HepG2 (cell line): ENCODE measurements around the gene DTNA.

Experiments
- GLI4 ChIP-seq: sonication (generic); formaldehyde crosslinking; IDR thresholded peaks from 2 replicates; pipeline ENCODE4 v1.5.1; 2020; ENCODE audit warnings: missing genetic modification reagents, mild to moderate bottlenecking, moderate library complexity, borderline replicate concordance
- HNRNPK ChIP-seq: fragments of 200-400 bp; formaldehyde crosslinking; IDR thresholded peaks from 2 replicates; pipeline ENCODE4 v1.6.1; 2018; ENCODE audit warnings: low read length, low read depth, moderate library complexity, mild to moderate bottlenecking; ENCODE audit not compliant: poor library complexity, severe bottlenecking
- NAIF1 ChIP-seq: sonication (generic); formaldehyde crosslinking; IDR thresholded peaks from 2 replicates; pipeline ENCODE4 v1.5.0; 2020; ENCODE audit warnings: mild to moderate bottlenecking, missing genetic modification reagents, borderline replicate concordance
- PCBP1 ChIP-seq: fragments of 200-400 bp; formaldehyde crosslinking; IDR thresholded peaks from 2 replicates; pipeline ENCODE4 v1.6.1; 2017; ENCODE audit warnings: mild to moderate bottlenecking, low read depth, low read length, borderline replicate concordance
- POLR2AphosphoS5 ChIP-seq: IDR thresholded peaks from 2 replicates; pipeline ENCODE4 v1.6.1; 2012; ENCODE audit warnings: low read depth, low read length
- RELA ChIP-seq: sonication (generic); formaldehyde crosslinking; IDR thresholded peaks from 2 replicates; pipeline ENCODE4 v1.4.0; 2020; ENCODE audit warnings: missing genetic modification reagents
- REST ChIP-seq, 2 experiments: IDR thresholded peaks; 2 replicates each; pipeline ENCODE4 v1.6.1; 2011 to 2012; ENCODE audit warnings: low read length in 2 of 2, borderline replicate concordance in 1 of 2, low read depth in 1 of 2, mild to moderate bottlenecking in 1 of 2, moderate library complexity in 1 of 2
- ZBTB7A ChIP-seq: sonication (generic); formaldehyde crosslinking; IDR thresholded peaks from 2 replicates; pipeline ENCODE4 v1.8.0; 2022; ENCODE audit warnings: mild to moderate bottlenecking, missing genetic modification reagents
- ZNF124 ChIP-seq: sonication (generic); formaldehyde crosslinking; IDR thresholded peaks from 2 replicates; pipeline ENCODE4 v1.4.0; 2020; ENCODE audit warnings: missing genetic modification reagents
- ZUFSP ChIP-seq: sonication (generic); formaldehyde crosslinking; IDR thresholded peaks from 2 replicates; pipeline ENCODE4 v1.9.0; 2021; ENCODE audit warnings: missing genetic modification reagents, mild to moderate bottlenecking, borderline replicate concordance

- no peak for TF ChIP-seq NAIF1 (CRISPR knock-in tag)
- no peak for TF ChIP-seq ZBTB7A (CRISPR knock-in tag)
- no peak for TF ChIP-seq RELA (CRISPR knock-in tag)
- no peak for TF ChIP-seq HNRNPK
- no peak for TF ChIP-seq PCBP1
- TF ChIP-seq ZNF124 (CRISPR knock-in tag), result no peak
- TF ChIP-seq POLR2AphosphoS5, result no peak
- TF ChIP-seq REST (IDR thresholded peaks at IDR 0.05; ENCODE audit: borderline replicate concordance in 1 of 2, low read depth in 1 of 2, low read length in 2 of 2), result no peak
- no peak for TF ChIP-seq GLI4 (CRISPR knock-in tag)
- TF ChIP-seq ZUFSP (CRISPR knock-in tag), result no peak
These were observed 69.0 kb downstream of the DTNA start for GRCh38 chr18:34779112-34779511.
